ENCODE results near the gene SCAPER.

Gene SCAPER

DNA sequence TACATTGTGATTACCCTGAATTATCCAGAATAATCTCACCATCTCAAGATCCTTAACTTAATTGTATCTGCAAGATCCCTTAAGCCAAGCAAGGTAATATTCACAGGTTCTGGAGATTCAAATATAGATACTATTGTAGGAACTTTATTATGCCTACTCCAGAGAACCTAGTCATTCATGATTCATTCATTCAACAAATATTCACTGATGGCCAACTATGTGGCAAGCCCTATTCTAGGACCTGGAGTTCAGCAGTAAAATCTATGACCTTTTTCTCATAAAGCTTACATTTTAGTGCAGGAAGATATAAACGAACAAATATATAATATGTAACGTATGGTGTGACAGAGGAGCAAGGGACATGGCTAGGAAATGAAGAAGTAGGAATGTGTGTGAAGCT, 519.0 kb downstream of the SCAPER start:
- DNase-seq, result no peak

- no peak for DNase-seq
These were observed 520.7 kb downstream of the SCAPER start for GRCh38 chr15:76384409-76384808.

GRCh38 chr15:76382987-76383728, 522.0 kb downstream of the SCAPER start:
- DNase-seq, result no peak

DNA sequence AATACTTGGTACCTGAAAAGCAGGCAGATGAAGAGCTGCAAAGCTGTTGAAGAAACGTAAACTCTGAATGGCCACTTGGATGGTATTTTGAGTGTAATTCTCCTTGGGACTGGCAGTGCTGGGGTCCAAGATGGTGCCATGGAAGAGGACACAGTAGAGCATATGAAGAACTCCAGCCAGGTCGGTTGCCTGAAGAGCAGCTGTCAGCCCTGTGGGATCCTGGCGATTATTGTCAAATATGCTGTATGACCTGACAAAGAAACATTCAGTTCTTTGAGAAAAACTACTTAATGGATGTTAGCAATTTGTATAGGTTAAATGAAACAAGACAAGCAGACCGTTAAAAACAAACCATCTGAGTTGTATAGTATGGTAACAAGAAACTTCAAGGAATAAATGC, 523.8 kb downstream of the SCAPER start:
- no peak for DNase-seq

GRCh38 chr15:76380249-76380648, 524.9 kb downstream of the SCAPER start:
- no peak for DNase-seq

DNA sequence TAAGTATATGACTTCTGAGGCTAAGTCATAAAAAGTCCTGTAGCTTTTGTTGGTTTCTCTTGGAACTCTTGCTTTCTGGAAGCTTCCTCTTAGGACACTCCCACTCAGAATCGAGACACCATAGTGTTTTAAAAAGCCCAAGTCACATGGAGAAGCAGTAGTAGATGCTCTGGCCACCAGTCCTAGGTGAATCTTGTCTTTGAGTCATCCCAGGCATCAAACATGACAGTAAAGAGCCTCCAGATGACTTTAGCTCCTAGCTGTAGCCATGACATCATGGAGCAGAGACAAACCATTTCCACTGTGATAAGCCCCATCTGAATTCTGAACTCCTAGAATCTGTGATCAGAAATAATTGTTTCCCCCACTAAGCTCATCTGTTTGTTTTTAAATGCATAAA, 526.4 kb downstream of the SCAPER start:
- no peak for DNase-seq

DNA sequence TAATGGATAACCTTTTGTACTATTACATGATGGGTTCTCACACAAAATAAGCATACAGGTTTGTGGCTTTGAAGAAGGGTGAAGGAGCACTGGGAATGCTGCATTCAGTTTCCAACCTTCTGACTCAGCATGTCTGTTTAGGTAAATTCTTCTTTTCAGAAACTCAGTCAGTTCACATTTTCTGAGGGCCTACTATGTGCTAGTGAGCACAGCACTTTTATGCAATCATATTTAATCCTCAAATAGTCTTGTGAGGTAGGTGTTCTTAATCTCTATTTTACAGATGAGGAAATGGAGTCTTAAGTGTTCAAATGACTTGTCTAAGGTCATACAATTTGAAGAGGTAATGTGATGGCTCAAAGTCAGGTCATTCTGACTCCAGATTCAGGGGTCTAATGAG, 527.4 kb downstream of the SCAPER start:
- DNase-seq, result no peak

GRCh38 chr15:76377217-76377616, 527.9 kb downstream of the SCAPER start:
- DNase-seq, result no peak

DNA sequence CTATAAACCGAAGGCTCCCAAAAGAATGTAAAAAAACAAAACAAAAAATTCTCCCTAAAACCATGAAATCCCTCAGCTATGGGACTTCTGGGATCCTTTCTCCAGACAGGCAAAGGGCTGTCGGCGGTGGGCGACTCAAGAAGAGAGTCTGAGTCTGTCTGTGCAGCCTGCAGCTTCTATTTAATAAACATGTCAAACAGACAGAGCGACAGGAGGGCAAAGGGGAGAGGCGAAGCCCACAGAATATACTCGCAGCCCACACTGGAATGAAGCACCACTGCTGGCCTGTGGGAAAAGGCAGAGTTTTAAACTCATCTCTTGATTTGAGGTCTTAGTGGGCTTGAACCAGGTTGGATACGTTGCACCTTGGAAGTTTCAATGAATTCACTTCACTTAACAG, 528.3 kb downstream of the SCAPER start:
- no peak for DNase-seq

GRCh38 chr15:76376029-76376428, 529.1 kb downstream of the SCAPER start:
- no peak for DNase-seq

DNA sequence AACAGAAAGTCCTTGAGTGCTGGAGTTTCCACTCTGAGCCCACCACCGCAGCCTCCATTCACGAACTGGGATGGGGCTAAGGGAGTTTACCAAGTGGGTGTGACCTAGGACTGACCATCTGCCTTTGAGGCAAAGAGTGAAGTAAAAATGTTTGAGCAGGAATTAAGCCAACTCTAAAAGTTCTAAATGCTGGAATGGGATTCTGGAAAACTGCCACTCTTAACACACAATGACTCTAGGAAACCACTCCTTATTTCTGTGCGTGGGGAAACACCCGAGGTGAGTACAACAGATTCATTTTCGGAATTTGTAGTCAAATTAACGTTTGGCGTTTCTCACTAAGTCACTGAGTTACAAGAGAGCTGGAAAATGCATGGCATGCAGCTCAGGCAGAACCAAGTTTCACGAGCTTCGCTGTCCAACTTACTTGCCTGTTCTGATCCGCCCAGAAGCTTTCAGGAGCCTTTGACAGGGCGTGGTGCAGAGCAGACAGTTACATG, 537.0 kb downstream of the SCAPER start:
- DNase-seq, result no peak

DNA sequence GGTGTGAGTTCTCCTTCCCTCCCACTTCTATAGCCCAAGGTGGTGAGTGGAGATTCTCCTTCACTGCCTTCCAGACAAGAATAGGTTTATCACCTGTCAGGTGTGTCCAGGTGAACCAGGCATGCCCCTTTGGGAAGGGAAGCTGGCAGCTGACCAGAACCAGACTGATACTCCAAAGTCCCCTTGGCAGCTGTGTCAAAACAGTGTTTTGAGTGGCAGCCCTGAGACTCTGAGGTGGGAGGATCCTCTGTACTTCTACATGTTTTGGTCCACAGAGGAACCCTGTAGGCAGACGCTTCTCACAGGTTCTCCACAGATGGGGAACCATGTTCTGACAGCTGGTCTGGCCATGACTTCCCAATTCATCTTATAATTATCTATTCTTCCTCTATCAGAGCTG, 538.4 kb downstream of the SCAPER start:
- DNase-seq, result no peak

- no peak for DNase-seq
These were observed 541.9 kb downstream of the SCAPER start for GRCh38 chr15:76363251-76363650.

- DNase-seq, result no peak
These were observed 544.7 kb downstream of the SCAPER start for GRCh38 chr15:76360416-76360815.

DNA sequence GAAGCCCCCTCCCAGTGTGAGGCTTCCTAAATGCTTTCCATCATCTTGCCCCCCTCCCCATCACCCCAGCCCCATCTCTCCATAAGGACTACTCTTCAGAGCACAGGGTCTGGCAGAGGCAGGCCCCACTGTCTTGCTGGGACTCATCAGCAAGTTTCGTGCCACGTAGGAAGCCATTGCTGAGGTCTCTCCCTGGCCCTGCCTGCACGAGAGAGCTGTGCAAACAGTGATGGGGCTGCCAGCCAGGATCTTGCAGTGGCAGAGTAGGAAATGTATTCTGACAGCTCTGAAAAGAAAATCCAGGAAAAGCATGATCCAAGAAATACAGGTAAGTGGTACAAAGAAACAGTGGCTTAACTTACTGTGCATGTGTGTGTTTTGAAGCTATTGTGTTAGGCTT, 546.0 kb downstream of the SCAPER start:
- no peak for DNase-seq

DNA sequence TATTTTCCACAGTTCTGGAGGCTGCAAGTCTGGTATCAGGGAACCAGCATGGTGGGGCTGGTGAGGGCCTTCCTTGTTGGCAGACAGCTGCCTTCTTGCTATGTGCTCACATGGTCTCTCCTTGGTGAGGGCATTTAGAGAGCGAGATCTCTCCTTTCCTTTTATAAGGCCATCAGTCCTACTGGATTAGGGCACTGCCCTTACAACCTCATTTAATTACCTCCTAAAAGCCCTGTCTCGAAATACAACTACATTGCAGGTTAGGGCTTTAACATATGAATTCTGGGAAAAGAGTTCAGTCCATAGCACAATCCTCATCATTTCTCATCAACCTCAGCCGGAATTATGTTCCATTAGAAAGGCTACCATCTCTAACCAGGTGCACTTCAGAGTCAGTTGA, 546.7 kb downstream of the SCAPER start:
- no peak for DNase-seq

- DNase-seq, result no peak
These were observed 550.2 kb downstream of the SCAPER start for GRCh38 chr15:76354823-76355440.

DNA sequence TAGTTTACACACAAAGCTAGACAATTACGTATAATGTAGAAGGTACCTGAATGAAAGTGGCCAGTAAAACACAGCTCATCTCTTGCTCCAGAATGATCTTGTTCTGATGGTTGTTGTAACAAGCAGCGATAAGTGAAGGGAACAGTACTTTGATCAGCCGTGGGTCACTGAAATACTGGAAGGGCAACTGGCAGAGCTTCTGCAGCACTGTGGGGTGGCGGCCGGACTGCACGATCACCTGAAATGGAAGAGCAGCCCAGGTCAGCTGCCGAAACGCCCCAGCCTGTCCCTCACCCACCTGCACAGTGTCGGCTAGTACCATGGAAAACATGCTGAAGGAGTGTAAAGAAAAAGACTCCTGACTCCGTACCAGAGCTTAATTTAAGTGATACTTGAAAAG, 551.2 kb downstream of the SCAPER start:
- DNase-seq, result no peak

DNA sequence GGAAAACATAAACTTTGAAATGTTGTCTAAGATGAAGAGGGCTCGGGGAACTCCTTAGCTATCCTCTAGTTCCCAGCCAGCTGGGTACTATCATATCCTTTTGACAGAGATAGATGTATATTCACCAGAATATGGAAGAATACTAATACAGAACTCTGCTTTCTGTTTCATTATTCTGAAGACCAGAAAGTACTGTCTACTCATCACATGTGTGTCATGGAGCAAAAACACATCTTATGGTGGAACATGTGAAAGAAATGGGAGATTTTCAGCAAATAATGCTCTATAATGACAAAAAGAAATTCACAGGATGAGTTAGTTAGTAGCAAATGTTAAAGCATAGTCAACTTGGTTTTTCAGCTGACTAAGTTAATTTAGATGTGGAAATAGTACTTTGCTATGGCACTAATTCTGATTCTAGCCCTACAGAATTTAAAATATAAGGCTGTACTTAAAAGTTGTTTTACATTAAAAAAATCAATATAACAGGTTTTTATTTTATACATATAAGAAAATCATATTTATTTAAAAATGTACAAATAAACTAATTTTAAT, 552.0 kb downstream of the SCAPER start:
- no peak for DNase-seq

DNA sequence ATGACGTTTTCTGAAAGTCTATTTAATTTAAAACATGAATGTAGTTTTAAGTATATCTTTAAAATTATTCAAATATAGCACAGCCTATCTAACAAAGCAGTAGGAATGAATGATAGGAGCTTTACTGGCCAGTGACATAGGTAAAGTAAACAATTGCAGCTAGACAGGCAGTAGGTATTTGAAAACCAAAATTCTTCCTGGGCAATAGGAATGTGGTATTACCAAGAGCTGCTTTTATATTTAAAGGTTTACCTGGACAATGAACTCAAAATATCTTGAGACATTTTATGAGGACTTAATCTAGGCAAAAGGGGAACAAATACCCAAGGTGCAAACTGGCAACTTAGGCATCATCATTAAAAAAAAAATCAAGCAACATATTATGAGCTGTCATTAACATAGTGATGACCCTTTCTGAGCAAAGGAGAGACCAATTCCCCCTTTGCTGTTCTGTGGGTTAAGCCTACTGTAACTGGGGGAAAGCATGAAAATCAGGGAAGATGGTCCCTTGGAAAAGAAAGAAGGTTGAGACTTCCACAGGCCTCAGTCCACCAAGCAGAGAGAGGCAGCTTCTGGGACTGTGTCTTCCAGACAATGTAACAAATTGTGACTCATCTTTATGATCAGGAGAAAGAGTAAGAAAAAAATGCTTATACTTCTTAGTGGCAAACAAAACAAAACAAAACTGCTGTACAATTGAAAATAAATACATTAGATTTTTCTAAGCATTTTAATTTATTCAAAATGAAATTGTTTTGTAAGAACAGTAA, 555.7 kb downstream of the SCAPER start:
- DNase-seq, result no peak

- no peak for DNase-seq
These were observed 557.6 kb downstream of the SCAPER start for GRCh38 chr15:76347482-76348055.

DNA sequence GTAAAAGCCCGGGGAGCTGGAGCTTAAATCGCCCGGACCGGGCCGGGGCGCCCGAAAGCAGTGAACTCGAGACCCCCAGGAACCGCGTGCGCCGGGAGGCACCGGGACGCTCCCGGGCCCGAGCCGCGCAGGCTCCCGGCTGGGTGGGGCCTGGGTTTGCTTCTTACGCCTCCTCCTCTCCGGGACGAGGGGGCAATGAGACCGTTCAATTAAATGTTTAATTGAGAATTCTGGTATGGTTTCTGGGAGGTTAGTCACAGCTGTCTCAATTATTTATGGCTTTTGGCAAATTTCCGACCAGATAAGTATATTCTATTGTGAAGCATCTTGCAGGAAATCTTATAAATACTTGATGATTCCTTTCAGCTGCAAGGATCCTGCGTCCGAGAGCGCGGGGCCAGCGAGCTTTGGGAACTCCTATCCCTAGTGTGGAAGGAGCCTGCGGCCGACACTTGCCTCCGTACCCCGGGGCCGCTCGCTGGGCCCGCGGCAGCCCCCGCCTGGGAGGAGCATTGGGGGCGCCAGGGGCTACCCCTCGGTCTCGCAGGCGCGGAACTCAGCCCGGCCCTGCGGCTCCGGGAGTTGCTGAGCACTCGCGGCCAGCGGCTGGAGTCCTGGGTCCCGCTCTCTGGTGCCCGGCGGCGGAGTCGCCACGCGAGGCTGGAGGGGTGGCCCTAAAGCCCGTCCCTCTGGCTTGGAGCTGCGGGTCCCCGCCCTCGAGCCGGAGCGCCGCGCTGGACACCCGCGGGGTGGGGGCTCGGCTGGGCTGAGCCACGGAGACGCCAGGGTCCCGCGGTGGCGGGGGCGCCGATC, 558.3 kb downstream of the SCAPER start:
- peak; percentile 43 for DNase-seq

Measured in fibroblast of upper back skin (primary cell).